C4-2B (cell line): ENCODE measurements around the gene C3.

Source experiments
- ZFX ChIP-seq: fragments of 450-650 bp; IDR thresholded peaks from 2 replicates; pipeline ENCODE4 v1.6.1; 2017
- TF ChIP-seq, protein P1 (sequence below): fragments of 450-650 bp; conservative IDR thresholded peaks from 2 replicates; pipeline ENCODE4 v1.5.1; 2017; ENCODE audit warnings: mild to moderate bottlenecking

GRCh38 chr19:6680141-6680540, 40.3 kb downstream of the C3 start:
- TF ChIP-seq, protein P1, sequence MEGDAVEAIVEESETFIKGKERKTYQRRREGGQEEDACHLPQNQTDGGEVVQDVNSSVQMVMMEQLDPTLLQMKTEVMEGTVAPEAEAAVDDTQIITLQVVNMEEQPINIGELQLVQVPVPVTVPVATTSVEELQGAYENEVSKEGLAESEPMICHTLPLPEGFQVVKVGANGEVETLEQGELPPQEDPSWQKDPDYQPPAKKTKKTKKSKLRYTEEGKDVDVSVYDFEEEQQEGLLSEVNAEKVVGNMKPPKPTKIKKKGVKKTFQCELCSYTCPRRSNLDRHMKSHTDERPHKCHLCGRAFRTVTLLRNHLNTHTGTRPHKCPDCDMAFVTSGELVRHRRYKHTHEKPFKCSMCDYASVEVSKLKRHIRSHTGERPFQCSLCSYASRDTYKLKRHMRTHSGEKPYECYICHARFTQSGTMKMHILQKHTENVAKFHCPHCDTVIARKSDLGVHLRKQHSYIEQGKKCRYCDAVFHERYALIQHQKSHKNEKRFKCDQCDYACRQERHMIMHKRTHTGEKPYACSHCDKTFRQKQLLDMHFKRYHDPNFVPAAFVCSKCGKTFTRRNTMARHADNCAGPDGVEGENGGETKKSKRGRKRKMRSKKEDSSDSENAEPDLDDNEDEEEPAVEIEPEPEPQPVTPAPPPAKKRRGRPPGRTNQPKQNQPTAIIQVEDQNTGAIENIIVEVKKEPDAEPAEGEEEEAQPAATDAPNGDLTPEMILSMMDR = no peak
- TF ChIP-seq ZFX = no peak
